ENCODE data around the gene YOD1. TPM values are rescaled to one million over a fixed set of nuclear protein-coding genes. Genes with fewer than 3 reads are reported as not detected.

Gene YOD1
- total and polyA plus RNA-seq, 2 donors (not counting 3 experiments of a cell fraction or from before 2014, with no cell fraction given): 1.2 to 5.9 TPM

DNA sequence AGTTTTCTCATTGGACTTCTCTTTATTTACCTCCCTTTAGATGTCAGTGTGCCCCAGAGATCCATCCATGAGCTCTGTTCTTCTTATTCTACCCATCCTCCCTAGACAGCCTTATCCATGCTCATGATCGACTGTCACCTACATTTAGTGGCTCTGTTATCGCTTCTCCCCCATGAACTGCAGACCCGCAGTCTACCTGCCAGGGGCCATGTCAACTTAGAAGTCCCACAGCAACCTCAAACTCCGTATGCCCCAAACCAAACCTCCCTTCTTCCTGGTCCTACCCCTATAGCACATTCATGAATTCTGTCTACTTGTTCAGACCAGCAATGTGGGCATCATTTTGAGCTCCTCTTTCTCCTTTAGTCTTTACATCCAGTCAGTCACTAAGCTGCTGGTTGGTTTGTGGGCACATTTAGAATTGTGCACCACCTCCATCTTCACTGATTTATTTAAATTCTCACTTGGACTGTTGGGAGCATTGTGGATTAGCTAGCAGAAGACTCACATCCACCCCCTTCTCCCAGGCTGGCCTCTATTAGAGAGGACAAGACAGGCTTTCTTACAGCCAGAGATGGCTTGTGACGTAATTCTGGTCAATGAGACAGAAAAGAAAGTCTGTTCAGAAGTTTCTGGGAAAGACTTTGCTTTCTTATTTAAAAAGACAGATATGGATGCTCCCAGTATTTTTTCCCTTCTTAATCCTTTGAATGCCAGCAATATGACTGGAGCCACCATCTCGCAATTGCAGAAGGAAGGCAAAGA, 37.5 kb downstream of the YOD1 start:
- DNase-seq (ENCODE audit: low read depth, low spot score): no peak
- no peak overlapping the region for H3K4me3 ChIP-seq (replicated peaks in 1 of 3; ENCODE audit: insufficient read depth in 1 of 3, low read depth in 1 of 3, low read length in 3 of 3)
- no peak for TF ChIP-seq POLR2AphosphoS5 (IDR thresholded peaks at IDR 0.05; ENCODE audit: insufficient read depth, low read depth, low read length)
- TF ChIP-seq FOS (IDR thresholded peaks at IDR 0.05; ENCODE audit: borderline replicate concordance, insufficient read depth, low read length): no peak
- no peak overlapping the region for H2AFZ ChIP-seq (ENCODE audit: low read depth, low read length)
- no peaks in the 10 kb centered on the region for H3K79me2 ChIP-seq (ENCODE audit: control insufficient read depth, insufficient read depth, low read length)
- H3K4me2 ChIP-seq (ENCODE audit: insufficient read depth, low read length): no peak overlapping the region
- H3K9me1 ChIP-seq (replicated peaks; ENCODE audit: control insufficient read depth, extremely low read depth, insufficient read depth, low read length): no peaks in the 10 kb centered on the region
- dilution Hi-C loops (cut with MboI; ENCODE audit: extremely low pct_ligation_motif_present, low sequenced_read_pairs) (no loop called here), intact Hi-C loops (cut with micrococcal nuclease) (no loop called here)
- no peak overlapping the region for H3K9ac ChIP-seq (replicated peaks; ENCODE audit: extremely low read depth, insufficient read depth, low read length)
- no TSS peak for BruUV-seq (replicated peaks)
- ChIA-PET POLR2A (no interaction called here), CTCF (interaction anchor here (1.1 kb wide), 1 partner anchor 392 kb away, joined by 4 read pairs; no protein-coding TSS in a partner anchor)
- no peak overlapping the region for H3K27ac ChIP-seq (ENCODE audit: insufficient read depth, low read depth, low read length)
- H3K9me3 ChIP-seq (replicated peaks; ENCODE audit: control insufficient read depth, insufficient read depth, low read length): no peaks in the 10 kb centered on the region
- H4K20me1 ChIP-seq (replicated peaks; ENCODE audit: control insufficient read depth, extremely low read depth, insufficient read depth, low read length): no peaks in the 10 kb centered on the region
- no peaks in the 10 kb centered on the region for H3K4me1 ChIP-seq (ENCODE audit: control insufficient read depth, extremely low read depth, insufficient read depth, low read length)
- no peaks in the 10 kb centered on the region for H3K36me3 ChIP-seq (ENCODE audit: control insufficient read depth in 2 of 2, extremely low read depth in 1 of 2, insufficient read depth in 2 of 2, low read length in 2 of 2)
- H3K27me3 ChIP-seq (ENCODE audit: control insufficient read depth in 2 of 2, insufficient read depth in 2 of 2, low read length in 2 of 2): peaks cover 7 to 15% of the 10 kb centered on the region in 2 experiments
- no peak for FAIRE-seq

DNA sequence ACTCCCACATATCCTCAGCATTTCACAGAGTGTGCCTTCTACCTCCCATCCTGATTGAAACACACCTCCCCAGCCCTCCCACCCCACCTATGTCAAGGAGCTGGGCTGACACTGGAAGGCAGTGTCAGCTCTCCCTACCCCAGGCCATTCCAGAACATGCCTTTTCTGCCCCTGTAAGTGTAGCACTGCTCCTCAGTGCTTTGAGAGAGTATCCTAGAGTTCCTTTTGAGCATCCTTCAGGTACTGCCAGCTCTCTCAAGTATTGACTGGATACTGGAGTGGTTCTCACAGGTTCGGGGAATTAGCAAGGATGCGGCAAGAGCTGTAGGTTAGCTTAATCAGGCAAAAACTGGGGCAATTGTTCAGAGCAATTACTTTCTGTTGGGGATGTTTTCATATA, 40.3 kb downstream of the YOD1 start:
- DNase-seq (ENCODE audit: low read depth, low spot score) (no peak), FAIRE-seq (no peak)
- no peak overlapping the region for H3K4me2 ChIP-seq (ENCODE audit: insufficient read depth, low read length)
- H3K9me1 ChIP-seq (replicated peaks; ENCODE audit: control insufficient read depth, extremely low read depth, insufficient read depth, low read length): no peaks in the 10 kb centered on the region
- intact Hi-C loops (cut with micrococcal nuclease): no loop called here
- ChIA-PET CTCF (no interaction called here), POLR2A (no interaction called here)
- BruUV-seq (replicated peaks): no TSS peak
- no peaks in the 10 kb centered on the region for H4K20me1 ChIP-seq (replicated peaks; ENCODE audit: control insufficient read depth, extremely low read depth, insufficient read depth, low read length)
- no peaks in the 10 kb centered on the region for H3K9me3 ChIP-seq (replicated peaks; ENCODE audit: control insufficient read depth, insufficient read depth, low read length)
- peaks cover 9 to 10% of the 10 kb centered on the region in 2 experiments for H3K27me3 ChIP-seq (ENCODE audit: control insufficient read depth in 2 of 2, insufficient read depth in 2 of 2, low read length in 2 of 2)
- TF ChIP-seq, protein P1, sequence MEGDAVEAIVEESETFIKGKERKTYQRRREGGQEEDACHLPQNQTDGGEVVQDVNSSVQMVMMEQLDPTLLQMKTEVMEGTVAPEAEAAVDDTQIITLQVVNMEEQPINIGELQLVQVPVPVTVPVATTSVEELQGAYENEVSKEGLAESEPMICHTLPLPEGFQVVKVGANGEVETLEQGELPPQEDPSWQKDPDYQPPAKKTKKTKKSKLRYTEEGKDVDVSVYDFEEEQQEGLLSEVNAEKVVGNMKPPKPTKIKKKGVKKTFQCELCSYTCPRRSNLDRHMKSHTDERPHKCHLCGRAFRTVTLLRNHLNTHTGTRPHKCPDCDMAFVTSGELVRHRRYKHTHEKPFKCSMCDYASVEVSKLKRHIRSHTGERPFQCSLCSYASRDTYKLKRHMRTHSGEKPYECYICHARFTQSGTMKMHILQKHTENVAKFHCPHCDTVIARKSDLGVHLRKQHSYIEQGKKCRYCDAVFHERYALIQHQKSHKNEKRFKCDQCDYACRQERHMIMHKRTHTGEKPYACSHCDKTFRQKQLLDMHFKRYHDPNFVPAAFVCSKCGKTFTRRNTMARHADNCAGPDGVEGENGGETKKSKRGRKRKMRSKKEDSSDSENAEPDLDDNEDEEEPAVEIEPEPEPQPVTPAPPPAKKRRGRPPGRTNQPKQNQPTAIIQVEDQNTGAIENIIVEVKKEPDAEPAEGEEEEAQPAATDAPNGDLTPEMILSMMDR (IDR thresholded peaks at IDR 0.05; ENCODE audit: extremely low read depth in 1 of 2, insufficient read depth in 1 of 2, low read depth in 1 of 2, low read length in 2 of 2): no peak
- TF ChIP-seq POLR2AphosphoS5 (IDR thresholded peaks at IDR 0.05; ENCODE audit: insufficient read depth, low read depth, low read length): no peak
- TF ChIP-seq MYC (IDR thresholded peaks at IDR 0.05; ENCODE audit: low read depth, low read length): no peak
- no peak for TF ChIP-seq FOS (IDR thresholded peaks at IDR 0.05; ENCODE audit: borderline replicate concordance, insufficient read depth, low read length)
- H3K27ac ChIP-seq (ENCODE audit: insufficient read depth, low read depth, low read length): no peak overlapping the region
- H3K9ac ChIP-seq (replicated peaks; ENCODE audit: extremely low read depth, insufficient read depth, low read length): no peak overlapping the region
- no peaks in the 10 kb centered on the region for H3K36me3 ChIP-seq (ENCODE audit: control insufficient read depth in 2 of 2, extremely low read depth in 1 of 2, insufficient read depth in 2 of 2, low read length in 2 of 2)
- H3K4me1 ChIP-seq (ENCODE audit: control insufficient read depth, extremely low read depth, insufficient read depth, low read length): no peaks in the 10 kb centered on the region
- H3K4me3 ChIP-seq (replicated peaks in 1 of 3; ENCODE audit: insufficient read depth in 1 of 3, low read depth in 1 of 3, low read length in 3 of 3): no peak overlapping the region
- no peaks in the 10 kb centered on the region for H3K79me2 ChIP-seq (ENCODE audit: control insufficient read depth, insufficient read depth, low read length)
- no peak overlapping the region for H2AFZ ChIP-seq (ENCODE audit: low read depth, low read length)
- dilution Hi-C loops (cut with MboI; ENCODE audit: extremely low pct_ligation_motif_present, low sequenced_read_pairs): no loop called here
